Measurements from ENCODE around the gene MYO5C. TPM values are rescaled to one million over a fixed set of nuclear protein-coding genes. Genes with fewer than 3 reads are reported as not detected.

The MYO5C gene
- 0.07 and 0.10 TPM in 2 replicates for total RNA-seq

GRCh38 chr15:52295421-52296001, at the start of gene MYO5C:
Gene MYO5C, minus strand, starts transcription at chr15:52295804. Its CDS starts 168 bp downstream, at chr15:52295636.

GRCh38 chr15:52191207-52191606, 104.4 kb downstream of the MYO5C start, which contains the start of gene GNB5:
Gene GNB5, minus strand, starts transcription at chr15:52191392. Its CDS starts 6,716 bp downstream, at chr15:52184676.

Other genes starting within 250 kb of the MYO5C start
- gene BCL2L10, start 183.0 kb downstream of the MYO5C start, total RNA-seq, result not detected in 2 replicates
- gene GNB5, start 104.4 kb downstream of the MYO5C start, total RNA-seq, result 40.0 and 53.7 TPM in 2 replicates
- gene MYO5A, start 233.1 kb upstream of the MYO5C start, total RNA-seq, result 53.4 and 81.6 TPM in 2 replicates